Embryonic facial prominence (tissue), 1 donor: ENCODE measurements around the gene TBXT.
"Not testable (repeated sequence)": the region's sequence is repeated elsewhere in the genome, so short reads cannot be mapped to it uniquely, and the experiment has no call there.

Source experiments
- DNase-seq: peaks from one replicate; pipeline ENCODE4 v3.0.0-alpha.2; 2016; ENCODE audit errors: extremely low spot score

Gene TBXT

DNA sequence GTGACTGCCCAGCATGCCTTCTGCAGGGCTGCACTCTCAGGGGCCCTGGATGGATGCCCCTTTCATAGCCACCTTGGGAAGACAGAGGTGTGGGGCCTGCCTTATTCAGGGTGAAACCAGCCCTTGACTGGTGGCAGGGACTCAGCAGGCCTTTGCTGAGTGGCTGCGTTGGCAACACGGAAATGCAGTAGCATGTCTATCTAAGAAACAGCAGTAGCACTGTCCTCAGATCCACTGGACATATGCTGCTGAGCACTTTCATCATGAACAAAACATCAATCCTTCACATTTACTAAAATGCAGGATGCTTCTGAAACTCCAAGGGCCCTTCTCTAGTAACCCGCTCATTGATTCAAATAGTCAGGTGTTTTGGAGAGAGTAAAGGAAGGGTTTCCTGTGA is 4.9 kb upstream of the TBXT start:
- DNase-seq, result no peak

GRCh38 chr6:166169549-166170421 is 2.1 kb upstream of the TBXT start:
- DNase-seq, result no peak

DNA sequence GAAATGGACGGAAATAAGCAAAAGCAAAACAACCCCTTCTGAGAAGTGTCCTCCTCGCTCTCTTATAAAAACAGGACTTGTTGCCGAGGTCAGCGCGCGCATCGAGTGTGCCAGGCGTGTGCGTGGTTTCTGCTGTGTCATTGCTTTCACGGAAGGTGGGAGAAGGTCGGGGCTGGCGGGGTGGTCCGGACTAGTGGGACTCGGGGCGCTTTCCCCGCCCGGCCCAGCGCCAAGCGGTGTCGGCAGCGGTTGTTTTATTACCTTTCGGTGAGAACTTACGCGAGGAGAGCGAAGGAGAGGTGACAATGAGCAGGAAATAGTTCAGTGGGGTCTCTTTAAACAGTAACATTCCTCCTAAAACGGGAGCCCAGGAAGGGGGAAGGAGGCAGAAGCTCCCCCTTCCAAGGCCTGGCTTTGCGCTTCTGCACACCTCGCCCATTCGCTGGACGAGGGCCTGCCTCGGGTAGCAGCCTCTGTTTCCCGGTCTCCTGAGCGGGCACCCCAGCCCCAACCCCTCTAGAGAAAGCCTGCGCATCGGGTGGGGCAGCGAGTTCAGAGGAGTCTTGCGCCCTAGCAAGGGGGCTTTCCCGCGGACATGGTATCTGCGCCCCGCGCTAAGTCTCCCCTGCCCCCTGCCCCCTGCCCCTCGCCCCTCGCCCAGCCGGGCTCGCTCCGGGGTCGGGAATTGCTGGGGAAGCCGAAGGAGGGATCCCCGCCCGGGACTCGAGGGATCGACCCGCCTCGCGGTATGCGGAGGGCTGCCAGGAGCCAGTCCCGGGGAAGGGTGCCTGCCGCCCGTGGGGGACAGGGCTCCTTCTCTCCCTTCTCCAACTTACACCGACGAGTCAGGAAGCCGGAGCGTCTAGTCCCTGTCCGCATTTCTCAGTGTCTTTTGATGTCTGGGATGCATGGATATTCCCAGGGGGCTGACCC is 1.2 kb upstream of the TBXT start:
- no peak for DNase-seq

- no peak for DNase-seq
Measured at GRCh38 chr6:166167258-166167731, 356 bp downstream of the TBXT start.

- DNase-seq, result no peak
Measured at GRCh38 chr6:166166314-166167257, 1.1 kb downstream of the TBXT start.

DNA sequence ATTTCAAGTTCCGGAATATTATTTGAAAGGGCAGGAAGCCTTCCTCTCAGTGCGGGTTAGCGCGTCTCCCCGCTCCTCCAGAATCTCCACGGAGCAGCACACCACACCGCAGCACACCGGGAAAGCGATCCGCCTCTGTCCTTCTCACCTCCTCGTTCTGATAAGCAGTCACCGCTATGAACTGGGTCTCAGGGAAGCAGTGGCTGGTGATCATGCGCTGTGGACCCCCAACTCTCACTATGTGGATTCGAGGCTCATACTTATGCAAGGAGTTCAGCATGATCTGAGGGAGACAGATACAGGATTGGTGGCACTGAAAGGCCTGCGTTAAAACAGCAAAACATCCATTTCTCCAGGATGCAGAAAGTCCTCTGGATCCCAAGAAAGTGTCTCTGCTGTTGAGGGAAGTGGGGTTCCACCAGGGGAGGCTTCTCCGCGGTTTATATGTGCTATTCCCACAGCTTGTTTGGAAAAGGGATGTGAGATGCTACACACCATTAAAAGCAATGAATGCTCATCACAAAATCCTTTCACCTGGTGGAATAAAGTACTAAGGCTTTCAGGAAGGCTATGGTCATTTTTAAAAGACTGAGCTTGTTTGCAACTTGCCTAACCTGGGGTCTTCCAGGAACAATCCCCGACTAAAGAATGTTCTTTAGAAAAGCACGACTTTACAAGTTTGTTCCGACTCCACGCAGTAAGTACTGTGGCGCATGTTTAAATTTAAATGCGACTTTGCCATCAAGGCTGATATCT is 1.9 kb downstream of the TBXT start:
- DNase-seq, result no peak

GRCh38 chr6:166162599-166163342 is 4.9 kb downstream of the TBXT start:
- no peak for DNase-seq

GRCh38 chr6:166157930-166158617 is 9.6 kb downstream of the TBXT start:
- no peak for DNase-seq

DNA sequence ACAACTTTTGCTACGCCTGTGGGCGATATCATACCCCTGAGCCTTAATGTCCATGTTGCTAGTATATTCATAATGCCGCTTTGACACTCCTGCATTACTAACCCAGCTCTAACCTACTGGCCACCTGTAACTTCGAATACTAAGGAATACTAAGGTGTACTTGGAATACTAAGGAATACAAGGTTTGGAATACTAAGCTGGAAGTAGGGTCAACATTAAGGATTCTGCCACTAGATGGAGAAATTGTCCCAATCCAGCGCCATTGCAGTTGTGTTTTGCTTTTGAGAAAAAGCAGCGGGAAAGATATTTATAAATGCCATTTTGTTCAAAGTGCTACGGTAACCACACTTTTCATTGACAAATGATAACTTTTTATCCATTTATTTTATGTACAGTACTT is 10.7 kb downstream of the TBXT start:
- no peak for DNase-seq

DNA sequence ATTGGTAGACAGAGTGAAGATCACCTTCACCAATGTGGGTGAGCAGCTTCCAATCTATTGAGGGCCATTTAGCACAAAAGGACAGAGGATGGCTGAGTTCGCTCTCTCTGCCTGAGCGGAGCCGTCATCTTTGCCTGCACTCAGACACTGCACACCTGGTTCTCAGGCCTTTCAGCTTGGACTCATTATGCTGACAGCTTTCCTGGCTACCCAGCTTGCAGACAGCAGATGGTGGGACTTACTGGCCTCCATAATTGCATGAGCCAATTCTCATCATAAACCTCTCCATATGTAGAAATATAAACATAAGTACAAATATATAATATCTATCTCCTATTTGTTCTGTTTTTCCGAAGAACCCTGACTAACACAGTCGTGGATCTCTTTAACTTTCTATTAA is 13.7 kb downstream of the TBXT start:
- DNase-seq, result no peak

- no peak for DNase-seq
Measured at GRCh38 chr6:166152660-166153059, 15.0 kb downstream of the TBXT start.

GRCh38 chr6:166151798-166152197 is 15.9 kb downstream of the TBXT start:
- no peak for DNase-seq

- DNase-seq, result no peak
Measured at GRCh38 chr6:166145751-166146150, 21.9 kb downstream of the TBXT start.

DNA sequence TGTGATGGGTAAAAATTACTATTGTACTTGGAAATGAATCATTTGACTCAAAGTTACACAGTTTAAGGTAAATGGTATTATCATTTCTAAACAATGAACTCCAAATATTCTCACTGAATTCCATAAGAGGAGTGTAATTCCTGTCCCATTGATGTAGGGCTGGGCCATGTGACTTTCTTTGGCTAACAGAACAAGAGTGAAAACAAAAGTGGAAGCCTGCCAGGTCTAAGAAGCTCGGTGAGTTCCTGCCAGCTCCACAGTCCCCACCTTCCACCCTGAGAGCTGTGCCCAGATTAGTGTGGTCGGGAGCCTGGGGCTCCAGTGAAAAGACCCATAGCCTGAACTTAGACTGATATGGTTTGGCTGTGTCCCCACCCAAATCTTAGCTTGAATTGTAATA is 24.6 kb downstream of the TBXT start:
- DNase-seq, result no peak

GRCh38 chr6:166127624-166128472 is 39.8 kb downstream of the TBXT start:
- DNase-seq, result no peak

- DNase-seq, result not testable (repeated sequence)
Measured at GRCh38 chr6:166123115-166123514, 44.5 kb downstream of the TBXT start.

GRCh38 chr6:166121726-166122125 is 45.9 kb downstream of the TBXT start:
- no peak for DNase-seq

GRCh38 chr6:166119116-166119911 is 48.3 kb downstream of the TBXT start:
- DNase-seq, result no peak
